ENCODE data around the gene ZFPL1.
A peak's percentile ranks its signal among the peaks of the same experiment; 100 is the strongest.

The ZFPL1 gene

DNA sequence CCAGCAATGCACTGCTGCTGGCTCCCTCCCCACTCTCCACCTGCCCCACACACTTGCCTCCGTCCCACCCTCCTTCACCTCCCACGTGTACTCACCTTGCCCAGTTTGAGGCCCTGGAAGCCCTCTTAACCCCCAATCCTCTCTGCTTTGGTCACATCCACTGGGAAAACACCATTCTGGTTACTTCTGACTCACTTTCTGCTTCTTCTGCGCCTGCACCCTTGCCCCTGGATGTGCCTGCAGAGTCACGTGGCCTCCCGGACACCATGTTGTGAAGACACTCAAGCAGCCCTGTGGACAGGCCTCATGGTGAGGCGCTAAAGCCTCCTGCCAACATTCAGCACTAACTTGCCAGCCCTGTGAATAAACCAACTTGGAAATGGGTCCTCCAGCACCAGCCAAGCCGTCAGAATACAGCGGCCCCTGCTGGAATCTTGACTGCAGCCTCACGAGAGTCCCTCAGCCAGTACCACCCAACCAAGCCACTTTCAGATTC, 23.1 kb upstream of the ZFPL1 start:
- DNase-seq, result no peak

DNA sequence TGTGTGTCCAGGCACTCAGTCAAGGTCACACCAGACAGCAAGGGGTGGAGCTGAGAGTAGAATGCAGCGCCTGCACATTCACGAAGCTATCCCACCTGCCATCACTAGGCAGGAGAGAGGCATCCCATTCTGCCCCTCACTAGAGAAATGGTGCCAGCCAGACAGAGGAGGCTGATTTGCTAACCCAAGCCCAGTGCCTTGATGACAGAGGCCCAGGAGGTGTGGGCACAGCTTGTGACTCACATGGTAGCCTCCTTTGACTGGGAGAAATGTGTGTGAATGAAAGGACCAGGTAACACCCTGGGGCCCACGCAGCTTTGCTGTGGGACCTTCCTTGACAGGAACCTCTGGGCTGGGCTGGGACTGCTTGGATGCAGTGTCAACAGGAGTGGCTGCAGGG, 20.5 kb upstream of the ZFPL1 start:
- DNase-seq, result no peak

DNA sequence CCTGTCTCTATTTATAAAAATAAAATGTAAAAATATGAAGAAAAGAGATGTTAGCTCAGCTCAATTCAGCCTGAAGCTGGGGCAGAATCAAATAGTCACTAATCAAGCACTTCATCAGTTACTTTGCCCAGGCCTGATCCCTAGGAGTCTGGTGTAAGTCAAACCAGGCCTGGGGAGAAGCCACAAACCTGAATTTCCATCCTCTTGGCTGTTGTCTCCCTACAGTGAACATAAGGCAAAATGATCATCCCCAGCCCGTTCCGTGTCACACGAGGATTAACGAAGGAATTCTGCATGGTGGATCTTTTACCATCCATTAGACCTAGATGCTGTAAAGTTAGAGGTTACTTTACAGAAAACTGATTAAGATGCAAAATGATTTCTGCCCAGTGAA, 19.2 kb upstream of the ZFPL1 start:
- DNase-seq, result no peak

DNA sequence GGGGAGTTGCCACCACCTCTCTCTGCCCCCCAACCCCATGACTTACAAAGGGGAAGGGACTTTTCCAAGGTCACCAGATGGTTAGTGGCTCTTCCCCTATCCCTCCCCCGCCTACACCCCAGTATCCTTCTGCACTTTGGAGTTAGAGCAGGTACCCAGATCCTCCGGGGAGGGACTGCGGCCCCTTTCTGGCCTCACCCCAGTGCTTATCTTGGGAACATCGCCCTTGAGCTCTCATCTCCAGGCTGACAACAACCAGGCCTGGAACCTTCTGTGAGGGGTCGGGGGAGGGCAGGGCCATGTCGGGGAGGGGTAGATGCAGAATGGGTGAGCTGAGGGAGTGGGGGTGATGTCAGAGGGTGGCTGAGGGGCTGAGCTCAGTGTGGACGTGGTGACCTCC, 18.2 kb upstream of the ZFPL1 start:
- DNase-seq, result no peak

DNA sequence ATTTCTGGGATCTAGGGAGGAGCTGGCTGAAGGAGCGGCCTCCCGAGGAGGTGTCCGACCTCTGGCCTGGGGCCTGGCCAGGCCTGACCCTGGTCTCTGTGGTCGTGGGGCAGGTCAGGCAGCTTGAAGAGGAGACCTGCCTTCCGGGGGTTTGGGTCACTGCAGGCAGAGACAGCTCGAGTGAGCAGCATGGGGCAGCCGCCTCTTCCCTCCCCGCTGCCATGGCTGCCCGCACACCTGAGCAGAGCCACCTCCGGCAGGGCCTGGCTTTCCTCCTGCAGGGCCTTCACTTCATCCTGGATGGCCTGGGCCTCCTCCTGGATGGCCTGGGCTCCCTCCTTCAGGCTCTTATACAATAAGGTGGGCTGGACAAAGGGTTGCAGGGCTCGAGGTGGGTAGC, 17.7 kb upstream of the ZFPL1 start:
- DNase-seq, result no peak

DNA sequence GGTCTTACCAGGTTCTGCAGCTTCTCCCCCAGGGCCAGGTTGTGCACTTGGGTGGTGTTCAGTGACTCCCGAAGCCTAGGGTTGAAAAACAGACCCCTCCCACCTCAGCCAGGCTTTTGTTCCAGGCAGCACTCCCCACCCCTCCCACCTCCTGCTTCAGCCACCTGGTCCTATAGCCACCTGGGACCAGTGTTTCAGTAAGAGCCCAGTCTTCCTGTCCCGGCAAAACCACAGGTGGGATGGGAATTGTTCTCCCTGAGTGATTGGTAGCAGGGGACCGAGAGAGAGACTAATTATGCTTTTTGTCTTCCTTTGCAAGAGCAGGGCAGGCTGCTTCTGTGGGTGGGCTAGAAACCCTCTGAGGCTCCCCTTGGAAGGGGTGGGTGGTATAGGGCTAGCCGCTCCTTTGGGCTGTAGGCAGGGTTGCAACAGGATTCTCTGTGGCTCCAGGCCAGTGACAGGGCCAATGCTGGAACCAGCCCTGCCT, 17.2 kb upstream of the ZFPL1 start:
- no peak for DNase-seq

DNA sequence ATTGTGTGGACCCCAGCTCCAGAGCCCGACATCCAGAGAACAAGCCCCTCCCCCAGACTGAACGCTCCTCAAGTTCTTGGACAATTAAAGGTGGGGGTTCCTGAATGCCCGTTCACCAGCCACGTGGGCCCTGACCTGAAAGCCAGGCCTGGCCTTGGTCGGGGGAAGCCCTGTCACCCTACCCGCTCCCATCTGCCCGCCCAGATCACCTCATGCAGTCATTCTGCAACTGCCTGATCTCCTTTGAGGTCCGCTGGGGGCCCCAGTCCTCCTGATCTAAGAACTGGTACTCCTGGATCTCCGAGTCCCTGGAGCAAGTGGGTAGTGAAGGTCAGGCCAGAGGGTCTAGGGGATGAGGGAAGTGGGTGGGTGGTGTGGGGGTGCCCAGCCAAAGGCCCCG, 16.6 kb upstream of the ZFPL1 start:
- no peak for DNase-seq

DNA sequence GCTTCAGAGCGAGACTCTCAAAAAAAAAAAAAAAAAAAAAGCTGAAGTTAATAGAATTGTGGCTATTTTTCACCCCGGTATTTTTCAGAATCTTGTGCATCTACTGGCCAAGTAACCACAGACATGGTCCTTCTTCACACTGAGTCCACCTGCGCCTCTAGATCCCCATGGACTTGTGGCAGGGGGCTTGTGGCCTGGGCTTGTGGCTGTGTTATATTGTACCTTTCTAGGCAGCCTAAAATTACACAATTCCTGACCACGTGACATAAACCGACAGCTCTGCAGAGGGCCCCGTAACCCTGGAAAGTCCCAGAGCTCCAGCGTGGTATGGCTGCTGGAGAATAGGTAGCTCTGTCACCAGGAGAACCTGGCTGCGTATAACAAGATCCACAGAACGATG, 14.8 kb upstream of the ZFPL1 start:
- no peak for DNase-seq

DNA sequence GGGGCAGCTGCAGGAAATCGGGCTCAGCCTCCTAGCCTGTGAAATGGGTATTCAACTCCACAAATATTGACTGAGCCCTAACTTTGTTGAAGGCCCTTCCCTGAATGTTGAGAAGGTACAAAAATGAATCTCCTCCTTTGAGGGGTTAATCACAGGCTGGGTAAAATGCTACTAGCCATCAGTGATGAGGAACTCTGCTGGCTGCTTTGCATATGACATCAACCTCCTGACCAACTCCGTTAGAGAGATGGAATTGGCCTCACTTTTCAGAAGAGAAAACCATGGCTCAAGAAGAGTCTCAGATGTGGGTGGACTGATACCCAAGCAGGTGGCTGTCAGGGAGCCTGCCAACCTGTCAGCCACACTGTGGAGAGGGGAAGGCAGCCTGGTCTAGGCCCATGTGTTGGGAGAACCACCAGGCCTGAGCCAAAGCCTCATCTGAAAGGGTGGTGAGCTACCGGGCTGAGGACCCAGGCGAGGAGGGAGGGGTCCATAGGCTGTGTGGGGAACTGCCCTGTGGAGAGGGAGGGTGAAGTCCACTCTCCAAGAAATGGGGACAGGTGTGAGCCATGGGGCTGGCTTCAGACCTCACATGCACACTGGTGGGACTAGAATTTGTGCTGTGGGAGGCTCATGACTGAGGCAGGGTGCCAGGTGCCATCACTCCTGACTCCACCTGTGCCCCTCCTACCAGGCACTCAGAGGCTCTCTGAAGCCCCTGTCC, 12.0 kb upstream of the ZFPL1 start:
- DNase-seq, result no peak

DNA sequence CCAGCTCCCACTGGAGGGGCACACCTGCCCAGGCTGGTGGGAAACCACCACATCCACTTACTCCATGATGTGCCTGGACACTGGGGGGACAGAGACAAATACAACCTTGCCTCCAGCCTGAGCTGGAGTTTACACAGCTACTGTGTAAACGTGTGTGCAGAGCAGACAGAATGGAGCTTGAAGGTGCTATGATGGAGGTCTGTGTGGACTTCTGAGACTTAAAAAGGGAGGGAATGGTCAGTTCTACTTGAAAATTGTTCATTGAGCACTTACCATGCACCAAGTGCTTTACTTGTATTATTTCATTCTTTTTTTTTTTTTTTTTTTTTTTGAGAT, 11.4 kb upstream of the ZFPL1 start:
- no peak for DNase-seq

DNA sequence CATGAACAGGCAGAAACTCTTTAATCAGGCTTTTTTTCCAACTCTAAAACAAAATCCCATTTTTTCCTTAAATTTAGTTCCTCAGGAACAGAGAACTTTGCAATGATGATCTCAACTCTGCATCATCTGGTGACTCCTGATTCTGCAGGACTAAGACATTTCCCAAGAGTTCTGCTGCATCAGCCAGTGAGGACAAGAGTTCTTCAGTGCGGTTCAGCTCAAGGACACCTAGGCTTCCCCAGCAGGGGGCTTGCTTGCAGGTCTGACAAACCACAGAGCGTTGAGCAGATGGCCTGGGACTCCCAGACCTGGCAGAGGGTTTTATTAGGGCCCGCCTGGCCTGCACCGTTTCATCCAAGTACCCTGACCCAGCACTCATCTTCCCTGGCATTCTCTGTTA, 6.6 kb upstream of the ZFPL1 start:
- DNase-seq, result no peak

DNA sequence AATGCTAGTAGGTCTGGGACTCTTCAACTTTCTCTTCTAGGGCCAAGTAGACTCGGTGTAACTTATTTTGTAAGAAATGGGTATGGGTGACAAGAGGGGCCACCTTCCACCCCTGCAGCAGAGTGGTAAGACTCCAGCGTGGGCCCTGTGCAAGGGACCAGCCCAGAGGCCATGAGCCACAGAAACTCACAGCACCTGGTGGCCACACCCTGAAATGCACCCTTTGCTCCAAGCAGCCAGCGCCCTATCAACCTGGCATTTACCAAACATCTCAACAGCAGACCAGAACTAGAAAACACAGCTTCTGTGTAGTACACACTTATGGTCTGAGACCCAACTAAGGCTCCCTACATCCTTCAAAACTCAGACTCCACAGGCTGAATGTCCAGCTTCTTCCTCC, 5.9 kb upstream of the ZFPL1 start:
- DNase-seq, result peak; percentile 68

DNA sequence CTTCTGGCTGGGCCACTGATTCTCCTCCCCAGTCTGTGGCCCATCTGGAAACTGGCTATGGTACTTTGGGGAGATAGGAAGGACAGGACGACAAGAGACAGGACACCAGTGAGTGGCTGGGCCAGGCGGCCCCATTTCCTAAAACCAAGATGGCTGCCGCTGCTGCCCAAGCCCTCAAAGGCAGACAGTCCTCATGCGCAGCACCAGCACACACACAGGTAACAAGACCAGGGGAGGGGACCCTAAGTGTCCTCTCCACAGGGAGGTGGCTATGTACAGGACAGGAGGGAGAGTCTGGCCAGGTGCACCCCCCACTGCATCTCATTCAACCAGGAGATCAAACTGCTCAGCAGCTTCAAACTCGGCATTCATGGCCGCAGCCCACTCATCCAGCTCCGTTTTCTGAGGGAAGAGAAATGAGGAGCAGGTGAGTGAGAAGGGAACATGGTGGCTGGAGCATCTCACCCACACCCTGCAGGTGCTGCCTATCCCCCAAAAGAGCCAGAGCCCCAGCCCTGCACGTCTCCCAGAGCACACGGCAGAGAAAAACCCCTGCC, 5.2 kb upstream of the ZFPL1 start:
- no peak for DNase-seq

DNA sequence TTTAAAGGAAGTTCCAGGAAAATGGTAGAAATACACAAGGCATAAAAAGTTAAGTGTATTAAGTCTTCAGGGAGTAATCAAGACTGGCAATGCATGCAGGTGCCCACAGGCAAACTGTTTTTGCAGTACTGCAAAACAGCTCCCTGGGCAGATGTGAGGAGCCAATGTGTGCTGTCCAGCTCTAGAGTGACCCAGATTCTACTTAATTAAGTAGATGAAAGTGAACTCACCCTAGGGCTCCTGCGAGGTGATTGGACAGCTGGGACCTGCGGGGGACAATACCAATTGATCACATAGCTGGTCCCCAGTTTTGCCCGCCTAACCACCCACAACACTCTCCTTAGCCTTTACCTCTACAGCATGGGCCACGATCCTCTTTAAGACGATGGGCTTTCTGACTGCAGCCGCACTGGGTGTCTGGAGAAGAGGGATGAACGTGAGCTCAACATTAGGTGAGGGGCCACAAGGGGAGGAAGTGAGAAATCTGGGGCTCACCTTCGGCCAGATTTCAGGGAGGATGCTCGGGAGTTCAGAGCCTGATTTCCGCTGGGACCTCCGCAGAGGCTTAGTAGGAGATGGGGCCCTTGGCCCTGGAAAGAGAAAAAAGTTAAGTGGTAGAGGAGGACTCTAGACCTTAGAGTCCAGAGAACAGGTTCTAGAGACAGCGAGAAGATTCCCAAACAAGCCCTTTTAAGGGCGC, 738 bp upstream of the ZFPL1 start:
- DNase-seq, result no peak

DNA sequence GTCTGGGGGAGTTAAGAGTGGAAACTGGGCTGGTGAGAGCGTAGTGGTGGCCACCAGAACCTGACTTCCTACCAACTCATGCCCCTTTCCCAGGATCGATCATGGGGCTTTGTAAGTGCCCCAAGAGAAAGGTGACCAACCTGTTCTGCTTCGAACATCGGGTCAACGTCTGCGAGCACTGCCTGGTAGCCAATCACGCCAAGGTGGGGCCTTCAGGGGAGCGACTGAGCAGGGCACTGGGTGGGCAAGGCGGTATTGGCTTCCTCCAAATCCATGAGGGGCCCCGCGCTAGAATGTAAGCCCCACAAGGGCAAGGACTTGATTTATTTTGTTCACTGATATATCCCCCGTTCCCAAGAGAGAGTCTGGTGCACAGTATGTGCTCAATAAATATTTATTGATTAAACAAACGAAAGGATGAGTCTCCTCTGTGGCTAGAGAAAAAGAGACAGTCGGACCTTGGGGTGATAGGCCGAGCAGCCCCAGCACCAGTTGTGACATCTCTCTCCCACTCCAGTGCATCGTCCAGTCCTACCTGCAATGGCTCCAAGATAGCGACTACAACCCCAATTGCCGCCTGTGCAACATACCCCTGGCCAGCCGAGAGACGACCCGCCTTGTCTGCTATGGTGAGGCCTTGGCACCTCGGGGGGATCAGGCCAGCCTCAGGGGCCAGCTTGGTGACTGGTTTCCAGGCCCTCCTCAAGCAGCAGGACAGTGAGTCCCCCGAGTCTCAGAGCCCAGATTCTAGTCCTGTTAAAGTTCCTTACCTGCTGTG, 765 bp downstream of the ZFPL1 start:
- no peak for DNase-seq

DNA sequence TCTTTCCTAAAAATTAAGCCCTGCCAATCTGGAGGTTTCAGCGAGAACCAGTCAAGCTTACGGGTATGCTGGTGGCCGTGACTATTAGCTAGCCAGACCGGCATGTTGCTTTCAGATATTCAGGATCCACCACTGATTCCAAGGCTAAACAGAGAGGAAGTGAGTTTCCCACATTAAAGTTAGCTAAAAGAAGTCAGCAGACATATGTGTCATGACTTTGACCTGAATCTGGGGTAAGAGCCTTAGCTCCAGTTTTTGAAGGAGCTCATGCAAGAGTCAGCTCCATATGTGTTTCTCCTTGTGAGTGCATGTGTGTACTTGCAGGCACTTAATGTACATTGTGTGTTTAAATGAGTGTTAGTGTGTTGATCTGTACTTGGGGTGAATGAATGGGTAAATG, 1.4 kb downstream of the ZFPL1 start:
- no peak for DNase-seq

DNA sequence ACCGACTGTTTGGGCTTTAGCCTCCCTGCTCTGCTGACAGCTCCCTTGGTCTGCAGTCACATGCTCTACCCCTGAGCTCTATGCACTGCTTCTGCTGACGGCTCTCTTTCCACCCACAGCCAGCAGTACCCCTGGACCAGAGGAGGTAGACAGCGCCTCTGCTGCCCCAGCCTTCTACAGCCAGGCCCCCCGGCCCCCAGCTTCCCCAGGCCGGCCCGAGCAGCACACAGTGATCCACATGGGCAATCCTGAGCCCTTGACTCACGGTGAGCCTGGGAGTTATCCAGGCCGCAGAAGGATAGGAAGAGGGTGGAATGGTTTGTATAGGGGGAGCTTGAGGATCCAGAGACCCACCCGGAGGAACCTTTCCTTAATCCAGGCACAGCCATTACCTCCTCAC, 2.8 kb downstream of the ZFPL1 start:
- DNase-seq, result no peak

DNA sequence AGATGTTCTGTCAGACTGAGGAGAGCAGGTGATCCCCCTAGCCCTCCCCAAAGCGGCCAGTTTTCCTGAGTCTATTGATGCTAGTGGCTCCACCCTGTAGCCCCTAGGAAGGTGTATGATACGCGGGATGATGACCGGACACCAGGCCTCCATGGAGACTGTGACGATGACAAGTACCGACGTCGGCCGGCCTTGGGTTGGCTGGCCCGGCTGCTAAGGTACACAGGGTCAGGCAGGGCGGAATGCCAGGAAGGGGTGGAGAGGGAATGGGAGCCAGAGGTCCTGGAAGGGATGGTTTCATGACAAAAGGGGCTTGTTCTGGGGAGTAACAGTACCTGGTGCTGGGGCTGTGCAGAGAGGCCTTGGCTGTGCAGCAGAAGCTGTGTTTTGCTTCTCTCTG, 3.2 kb downstream of the ZFPL1 start:
- no peak for DNase-seq

DNA sequence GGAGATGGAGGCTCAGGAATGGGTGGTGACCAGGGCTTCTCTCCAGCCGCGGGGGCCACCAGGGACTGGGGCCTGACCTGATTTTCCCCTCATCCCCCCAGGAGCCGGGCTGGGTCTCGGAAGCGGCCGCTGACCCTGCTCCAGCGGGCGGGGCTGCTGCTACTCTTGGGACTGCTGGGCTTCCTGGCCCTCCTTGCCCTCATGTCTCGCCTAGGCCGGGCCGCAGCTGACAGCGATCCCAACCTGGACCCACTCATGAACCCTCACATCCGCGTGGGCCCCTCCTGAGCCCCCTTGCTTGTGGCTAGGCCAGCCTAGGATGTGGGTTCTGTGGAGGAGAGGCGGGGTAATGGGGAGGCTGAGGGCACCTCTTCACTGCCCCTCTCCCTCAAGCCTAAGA, 3.8 kb downstream of the ZFPL1 start:
- DNase-seq, result no peak

DNA sequence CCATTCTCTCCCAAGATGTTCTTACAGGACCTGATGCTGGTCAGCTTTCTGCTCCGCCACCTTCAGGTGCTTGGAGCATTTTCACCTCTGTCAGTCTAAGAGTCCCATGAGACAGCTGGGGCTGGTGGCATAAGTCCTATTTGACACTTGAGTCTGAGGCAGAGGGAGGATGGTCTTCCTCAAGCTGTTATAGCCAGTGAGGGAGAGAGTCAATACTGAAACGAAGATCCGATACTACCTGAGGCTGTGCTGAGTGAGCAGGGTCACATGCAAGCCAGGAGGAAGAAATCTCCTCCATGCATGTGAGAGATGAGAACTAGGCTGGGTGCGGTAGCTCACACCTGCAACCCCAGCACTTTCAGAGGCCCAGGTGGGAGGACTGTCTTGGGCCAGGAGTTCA, 5.6 kb downstream of the ZFPL1 start:
- no peak for DNase-seq

DNA sequence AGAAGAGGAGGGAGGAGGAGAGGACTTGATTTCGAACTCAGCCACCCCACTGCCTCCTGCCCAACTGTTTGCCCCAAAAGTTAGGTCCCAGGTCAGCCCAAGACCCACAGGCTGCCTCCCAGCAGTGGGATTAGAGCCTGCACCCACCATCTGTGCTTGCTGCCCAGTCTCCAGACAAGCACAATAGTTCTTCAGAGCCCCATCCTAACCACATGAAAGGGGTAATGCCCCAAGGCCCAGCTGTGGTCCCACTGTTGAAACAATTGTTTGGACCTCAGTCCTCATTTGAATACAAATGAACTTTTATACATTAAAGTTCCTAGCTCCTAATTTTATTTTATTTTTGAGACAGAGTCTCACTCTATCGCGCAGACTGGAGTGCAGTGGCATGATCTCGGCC, 6.6 kb downstream of the ZFPL1 start:
- no peak for DNase-seq

DNA sequence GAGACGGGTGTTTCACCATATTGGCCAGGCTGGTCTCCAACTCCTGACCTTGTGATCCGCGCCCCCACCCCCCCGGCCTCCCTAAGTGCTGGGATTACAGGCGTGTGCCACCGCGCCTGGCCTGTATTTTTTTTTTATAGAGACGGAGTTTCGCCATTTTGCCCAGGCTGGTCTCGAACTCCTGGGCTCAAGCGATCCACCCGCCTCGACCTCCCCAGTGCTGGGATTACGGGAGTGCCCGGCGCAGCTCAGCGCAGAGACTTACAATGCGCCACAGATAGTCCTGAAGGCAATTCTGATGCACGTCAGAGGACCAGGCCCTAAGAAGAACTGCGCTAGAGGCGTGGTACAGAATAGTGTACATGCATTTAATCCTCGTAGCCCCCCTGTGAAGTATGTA, 11.4 kb downstream of the ZFPL1 start:
- DNase-seq, result no peak

DNA sequence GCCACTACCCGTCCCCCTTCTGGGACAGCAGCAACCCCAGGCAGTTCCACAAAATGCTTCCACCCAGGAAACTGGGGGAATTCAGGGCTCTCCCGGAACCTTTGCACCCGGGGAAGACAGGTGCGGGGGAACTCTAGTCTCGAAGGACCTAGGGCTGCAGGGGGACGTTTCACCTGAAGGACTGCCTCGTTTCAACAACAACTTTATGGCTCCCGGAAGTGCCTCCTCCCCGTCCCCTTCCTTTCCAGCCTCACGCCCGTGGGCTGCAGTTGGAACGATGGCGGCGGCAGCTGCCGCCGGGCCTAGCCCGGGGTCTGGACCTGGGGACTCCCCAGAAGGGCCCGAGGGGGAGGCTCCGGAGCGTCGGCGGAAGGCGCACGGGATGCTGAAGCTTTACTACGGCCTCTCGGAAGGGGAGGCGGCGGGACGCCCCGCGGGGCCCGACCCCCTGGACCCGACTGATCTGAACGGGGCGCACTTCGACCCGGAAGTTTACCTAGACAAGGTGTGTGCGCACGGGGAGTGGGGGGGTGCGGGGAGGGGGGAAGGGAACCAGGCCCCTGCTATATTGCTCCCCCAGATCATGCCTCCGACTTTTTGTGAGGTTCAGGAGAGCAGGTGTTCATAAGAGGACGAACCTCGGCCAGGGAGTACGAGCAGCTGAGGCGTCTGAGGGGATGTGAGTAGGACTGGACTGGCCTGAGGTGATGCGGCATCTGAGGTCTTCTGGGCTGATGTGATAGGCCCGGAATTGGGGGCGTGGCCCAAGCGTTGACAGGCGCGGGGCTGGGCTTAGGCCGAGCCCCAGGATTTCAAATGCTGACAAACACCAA, 12.2 kb downstream of the ZFPL1 start, which contains the start of gene VPS51:
VPS51 (plus strand) TSS at position 241 of the 833 bp plus-strand sequence; CDS start at position 278, 37 bp downstream.
- peak; percentile 78 for DNase-seq

All from activated T-cell treated with anti-CD3 and anti-CD28 coated beads for 4 hours (primary cell).